ENCODE results near the gene BCL7C. TPM values are rescaled to one million over a fixed set of nuclear protein-coding genes. Genes with fewer than 3 reads are reported as not detected.

BCL7C gene
- total and polyA plus RNA-seq, 2 of the 8 experiments (the other 6 are each of a cell fraction or from before 2014, with no cell fraction given) = 8.6 to 17.2 TPM

GRCh38 chr16:30941600-30942425 is 47.9 kb upstream of the BCL7C start (continued):
- TF ChIP-seq POLR2AphosphoS5 (IDR thresholded peaks at IDR 0.05; ENCODE audit: low read depth, low read length) (0 out of 2 replicates have a peak, but pooled peaks have one; percentile 37), SIRT6 (IDR thresholded peaks at IDR 0.05; ENCODE audit: low read length) (no peak), KDM4A (IDR thresholded peaks at IDR 0.05; ENCODE audit: low read depth, low read length, severe bottlenecking) (no peak), SIX5 (IDR thresholded peaks at IDR 0.05; ENCODE audit: low read depth, low read length) (no peak), NANOG (IDR thresholded peaks at IDR 0.05; ENCODE audit: insufficient read depth, low read depth, low read length, poor library complexity, severe bottlenecking) (no peak), EGR1 (IDR thresholded peaks at IDR 0.05; ENCODE audit: borderline replicate concordance, low read depth, low read length) (no peak), CBX8 (IDR thresholded peaks at IDR 0.05; ENCODE audit: borderline replicate concordance, low read depth, low read length) (no peak), GABPA (IDR thresholded peaks at IDR 0.05; ENCODE audit: borderline replicate concordance, insufficient read depth, low read length) (no peak), SP4 (IDR thresholded peaks at IDR 0.05; ENCODE audit: low read length) (no peak), FOSL1 (IDR thresholded peaks at IDR 0.05; ENCODE audit: insufficient read depth, low read depth, low read length) (no peak), RBBP5 (IDR thresholded peaks at IDR 0.05; ENCODE audit: borderline replicate concordance, low read depth, low read length) (no peak), CHD2 (IDR thresholded peaks at IDR 0.05; ENCODE audit: low read length) (no peak), CTBP2 (IDR thresholded peaks at IDR 0.05; ENCODE audit: borderline replicate concordance, insufficient read depth, insufficient read length, low read length) (no peak), SIN3A (conservative IDR thresholded peaks at IDR 0.05 in 1 of 2, IDR thresholded peaks at IDR 0.05 in 1 of 2; ENCODE audit: low read depth in 1 of 2, low read length in 2 of 2) (no peak), NRF1 (IDR thresholded peaks at IDR 0.05; ENCODE audit: low read depth, low read length) (no peak)
